ENCODE results near the gene SYNDIG1.

SYNDIG1 gene

GRCh38 chr20:24588047-24588635, 118.7 kb downstream of the SYNDIG1 start:
- DNase-seq = no peak

GRCh38 chr20:24588725-24589340, 119.4 kb downstream of the SYNDIG1 start:
- DNase-seq = no peak

- no peak for DNase-seq
Measured at GRCh38 chr20:24589381-24589780, 120.0 kb downstream of the SYNDIG1 start.

GRCh38 chr20:24589815-24590177, 120.4 kb downstream of the SYNDIG1 start:
- DNase-seq = no peak

GRCh38 chr20:24590178-24590982, 121.0 kb downstream of the SYNDIG1 start:
- no peak for DNase-seq

GRCh38 chr20:24597051-24597450, 127.6 kb downstream of the SYNDIG1 start:
- no peak for DNase-seq

- no peak for DNase-seq
Measured at GRCh38 chr20:24598346-24598745, 128.9 kb downstream of the SYNDIG1 start.

GRCh38 chr20:24598996-24599395, 129.6 kb downstream of the SYNDIG1 start:
- DNase-seq = no peak

GRCh38 chr20:24600012-24600411, 130.6 kb downstream of the SYNDIG1 start:
- DNase-seq = no peak

GRCh38 chr20:24603454-24603853, 134.0 kb downstream of the SYNDIG1 start:
- no peak for DNase-seq

- no peak for DNase-seq
Measured at GRCh38 chr20:24604966-24605665, 135.7 kb downstream of the SYNDIG1 start.

- DNase-seq = no peak
Measured at GRCh38 chr20:24605937-24606455, 136.6 kb downstream of the SYNDIG1 start.

- DNase-seq = no peak
Measured at GRCh38 chr20:24607402-24607801, 138.0 kb downstream of the SYNDIG1 start.

GRCh38 chr20:24608926-24609667, 139.7 kb downstream of the SYNDIG1 start:
- DNase-seq = no peak

- no peak for DNase-seq
Measured at GRCh38 chr20:24609757-24610156, 140.3 kb downstream of the SYNDIG1 start.

GRCh38 chr20:24610341-24611115, 141.1 kb downstream of the SYNDIG1 start:
- DNase-seq = no peak

GRCh38 chr20:24611360-24612140, 142.1 kb downstream of the SYNDIG1 start:
- no peak for DNase-seq

GRCh38 chr20:24612799-24613775, 143.7 kb downstream of the SYNDIG1 start:
- DNase-seq = no peak

GRCh38 chr20:24614341-24614740, 144.9 kb downstream of the SYNDIG1 start:
- no peak for DNase-seq

- DNase-seq = no peak
Measured at GRCh38 chr20:24615353-24615752, 145.9 kb downstream of the SYNDIG1 start.

Data from CD4-positive, alpha-beta T cell treated with Interferon alpha-2 for 1 hour (primary cell).